Esophagus squamous epithelium (tissue), 4 donors: ENCODE results near the gene EXOSC7.

Source experiments
- POLR2A ChIP-seq, 4 donors: fragments of 450-650 bp; IDR thresholded peaks; one replicate each; pipeline ENCODE4 v1.6.1; 2017; ENCODE audit warnings: antibody characterized with exemption in 4 of 4, mild to moderate bottlenecking in 4 of 4, moderate library complexity in 3 of 4
- TF ChIP-seq, protein P1 (sequence below), 6 experiments: fragments of 450-650 bp in 4 of 6; fragments of 200-600 bp in 2 of 6; sonication (generic) in 2 of 6; IDR thresholded peaks; one replicate each; pipeline ENCODE4 v1.5.1; 2016 to 2019; ENCODE audit warnings: antibody characterized with exemption in 6 of 6, mild to moderate bottlenecking in 4 of 6, moderate library complexity in 4 of 6

GRCh38 chr3:44981220-44981619 lies 5.2 kb downstream of the EXOSC7 start:
- no peak for TF ChIP-seq POLR2A (IDR thresholded peaks at IDR 0.05)
- TF ChIP-seq, protein P1, sequence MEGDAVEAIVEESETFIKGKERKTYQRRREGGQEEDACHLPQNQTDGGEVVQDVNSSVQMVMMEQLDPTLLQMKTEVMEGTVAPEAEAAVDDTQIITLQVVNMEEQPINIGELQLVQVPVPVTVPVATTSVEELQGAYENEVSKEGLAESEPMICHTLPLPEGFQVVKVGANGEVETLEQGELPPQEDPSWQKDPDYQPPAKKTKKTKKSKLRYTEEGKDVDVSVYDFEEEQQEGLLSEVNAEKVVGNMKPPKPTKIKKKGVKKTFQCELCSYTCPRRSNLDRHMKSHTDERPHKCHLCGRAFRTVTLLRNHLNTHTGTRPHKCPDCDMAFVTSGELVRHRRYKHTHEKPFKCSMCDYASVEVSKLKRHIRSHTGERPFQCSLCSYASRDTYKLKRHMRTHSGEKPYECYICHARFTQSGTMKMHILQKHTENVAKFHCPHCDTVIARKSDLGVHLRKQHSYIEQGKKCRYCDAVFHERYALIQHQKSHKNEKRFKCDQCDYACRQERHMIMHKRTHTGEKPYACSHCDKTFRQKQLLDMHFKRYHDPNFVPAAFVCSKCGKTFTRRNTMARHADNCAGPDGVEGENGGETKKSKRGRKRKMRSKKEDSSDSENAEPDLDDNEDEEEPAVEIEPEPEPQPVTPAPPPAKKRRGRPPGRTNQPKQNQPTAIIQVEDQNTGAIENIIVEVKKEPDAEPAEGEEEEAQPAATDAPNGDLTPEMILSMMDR (IDR thresholded peaks at IDR 0.05), result no peak
